Gastrocnemius medialis (tissue), 4 donors: Measurements from ENCODE around the gene DDOST. TPM values are rescaled to one million over a fixed set of nuclear protein-coding genes. Genes with fewer than 3 reads are reported as not detected.

Experiments used
- ATAC-seq, 2 donors: fragments of 150-250 bp; one replicate each; pipeline ENCODE4 v1.9.1; 2016
- DNase-seq, 2 donors: peaks; one replicate each; pipeline ENCODE4 v3.0.0-alpha.2; 2019
- H3K27ac ChIP-seq, 4 donors: fragments of 200-600 bp; sonication (generic); 1 replicate in 1 of 4; 2 replicates in 3 of 4; pipeline ENCODE4 v1.5.1; 2016 to 2018; ENCODE audit warnings: mild to moderate bottlenecking in 2 of 4, moderate library complexity in 1 of 4
- H3K27me3 ChIP-seq, 3 donors: fragments of 200-600 bp; sonication (generic) in 2 of 3; 1 replicate in 1 of 3; 2 replicates in 2 of 3; pipeline versions ENCODE4 v1.5.1 to v1.6.0; 2016 to 2019; ENCODE audit warnings: mild to moderate bottlenecking in 1 of 3, moderate library complexity in 1 of 3
- H3K36me3 ChIP-seq, 2 donors: fragments of 200-600 bp; sonication (generic) in 1 of 2; one replicate each; pipeline ENCODE4 v1.5.1; 2017 to 2018
- H3K4me1 ChIP-seq, 2 donors: fragments of 200-600 bp; sonication (generic) in 1 of 2; one replicate each; pipeline ENCODE4 v1.5.1; 2016 to 2017; ENCODE audit warnings: mild to moderate bottlenecking in 2 of 2
- H3K4me3 ChIP-seq, 4 donors: fragments of 200-600 bp; sonication (generic) in 3 of 4; 1 replicate in 1 of 4; 2 replicates in 3 of 4; pipeline ENCODE4 v1.5.1; 2016 to 2019; ENCODE audit warnings: mild to moderate bottlenecking in 2 of 4
- H3K9me3 ChIP-seq, 3 donors: fragments of 200-600 bp; sonication (generic) in 2 of 3; 1 replicate in 1 of 3; 2 replicates in 2 of 3; pipeline ENCODE4 v1.5.1; 2016 to 2019
- CTCF ChIP-seq, 5 experiments: fragments of 450-650 bp in 3 of 5; fragments of 200-600 bp in 2 of 5; sonication (generic) in 2 of 5; IDR thresholded peaks in 4 of 5; conservative IDR thresholded peaks in 1 of 5; 1 replicate in 4 of 5; 2 replicates in 1 of 5; pipeline ENCODE4 v1.5.1; 2016 to 2019; ENCODE audit warnings: antibody characterized with exemption in 5 of 5, mild to moderate bottlenecking in 3 of 5, moderate library complexity in 3 of 5
- POLR2A ChIP-seq, 2 donors: fragments of 450-650 bp; IDR thresholded peaks; one replicate each; pipeline ENCODE4 v1.6.1; 2017; ENCODE audit warnings: antibody characterized with exemption in 2 of 2, mild to moderate bottlenecking in 2 of 2, moderate library complexity in 2 of 2
- in situ Hi-C, 4 donors: fragments of 200-750 bp; cut with MboI; loops; one replicate each; pipeline versions ENCODE4 v1.15.0 to v1.8.0; 2017; ENCODE audit warnings: low sequenced_read_pairs in 4 of 4
- intact Hi-C: fragments of 100-400 bp; cut with DNase I; formaldehyde crosslinking; loops from one replicate; pipeline ENCODE4 v1.15.1; 2023; ENCODE audit warnings: low total_unique reads
- total RNA-seq, 4 donors: library from RNA; depleted of rRNA; stranded (reverse); fragments of >200 nt; gene quantifications; one replicate each; pipeline versions ENCODE4 v1.1.0 to v1.2.3, GENCODE V29; 2016

Gene DDOST
- total RNA-seq, 4 donors from 2014 or later: 63.0 to 110 (median 99.8) TPM

DNA sequence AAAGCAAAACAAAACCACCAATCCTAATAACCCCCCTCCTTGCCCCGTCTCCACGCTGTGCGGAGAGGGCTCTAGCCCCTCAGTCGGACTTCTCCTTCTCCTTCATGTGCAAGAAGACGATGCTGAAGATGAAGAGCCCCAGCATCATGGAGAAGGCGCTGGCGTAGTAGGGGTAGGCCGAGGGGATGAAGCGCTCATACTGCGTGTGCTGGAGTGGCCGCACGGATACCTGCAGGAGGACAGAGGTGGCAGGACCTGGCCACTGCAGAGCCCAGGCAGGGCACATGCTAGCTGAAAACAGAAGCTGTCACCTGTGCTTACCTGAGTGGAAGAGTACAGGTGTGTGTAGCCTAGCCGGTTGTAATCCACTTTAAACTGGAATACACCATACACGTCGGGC lies 8.9 kb downstream of the DDOST start:
- Histone ChIP-seq H3K4me1 (peaks cover 0 to 4% of the 10 kb centered on the region in 2 donors), H3K27me3 (no peaks in the 10 kb centered on the region), H3K4me3 (no peak overlapping the region), H3K9me3 (no peaks in the 10 kb centered on the region), H3K36me3 (peaks cover 0 to 93% of the 10 kb centered on the region in 2 donors), H3K27ac (no peak overlapping the region)
- no peak for TF ChIP-seq CTCF (IDR thresholded peaks at IDR 0.05 in 4 of 5, conservative IDR thresholded peaks at IDR 0.05 in 1 of 5)
- ATAC-seq (no peak), DNase-seq (no peak)
- intact Hi-C loops (no loop called here), in situ Hi-C loops (no loop called here)

- in situ Hi-C loops: no loop called here
- no peak overlapping the region for H3K4me3 ChIP-seq
- H3K27ac ChIP-seq: no peak overlapping the region
- H3K36me3 ChIP-seq: peaks cover 0 to 84% of the 10 kb centered on the region in 2 donors
- ATAC-seq (no peak), DNase-seq (no peak)
- no peaks in the 10 kb centered on the region for H3K9me3 ChIP-seq
- H3K27me3 ChIP-seq: no peaks in the 10 kb centered on the region
- no peaks in the 10 kb centered on the region for H3K4me1 ChIP-seq
- intact Hi-C loops: no loop called here
- TF ChIP-seq POLR2A (IDR thresholded peaks at IDR 0.05): no peak
- TF ChIP-seq CTCF (IDR thresholded peaks at IDR 0.05 in 4 of 5, conservative IDR thresholded peaks at IDR 0.05 in 1 of 5): no peak
Observed at GRCh38 chr1:20648946-20649345, 12.2 kb downstream of the DDOST start.

DNA sequence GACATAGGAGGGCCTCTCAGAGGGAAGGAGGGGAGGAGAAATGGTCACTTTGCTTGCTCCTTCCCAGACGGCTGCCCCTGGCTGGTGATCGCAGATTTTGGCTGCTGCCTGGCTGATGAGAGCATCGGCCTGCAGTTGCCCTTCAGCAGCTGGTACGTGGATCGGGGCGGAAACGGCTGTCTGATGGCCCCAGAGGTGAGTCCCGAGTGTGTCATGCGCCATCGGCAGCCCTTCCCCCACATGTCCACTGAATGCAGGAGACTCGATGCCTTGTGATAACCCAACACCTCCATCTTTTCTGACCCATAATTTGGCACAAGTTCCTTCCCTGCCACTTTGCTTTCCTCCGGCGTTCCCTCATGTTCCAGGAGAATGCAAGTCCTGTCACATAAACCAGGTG lies 12.7 kb downstream of the DDOST start:
- Histone ChIP-seq H3K4me3 (no peak overlapping the region), H3K9me3 (no peaks in the 10 kb centered on the region), H3K27ac (no peak overlapping the region), H3K36me3 (peaks cover 0 to 84% of the 10 kb centered on the region in 2 donors), H3K4me1 (no peaks in the 10 kb centered on the region), H3K27me3 (no peaks in the 10 kb centered on the region)
- DNase-seq: no peak
- ATAC-seq: no peak
- in situ Hi-C loops (no loop called here), intact Hi-C loops (no loop called here)
- no peak for TF ChIP-seq CTCF (IDR thresholded peaks at IDR 0.05 in 4 of 5, conservative IDR thresholded peaks at IDR 0.05 in 1 of 5)
- no peak for TF ChIP-seq POLR2A (IDR thresholded peaks at IDR 0.05)

DNA sequence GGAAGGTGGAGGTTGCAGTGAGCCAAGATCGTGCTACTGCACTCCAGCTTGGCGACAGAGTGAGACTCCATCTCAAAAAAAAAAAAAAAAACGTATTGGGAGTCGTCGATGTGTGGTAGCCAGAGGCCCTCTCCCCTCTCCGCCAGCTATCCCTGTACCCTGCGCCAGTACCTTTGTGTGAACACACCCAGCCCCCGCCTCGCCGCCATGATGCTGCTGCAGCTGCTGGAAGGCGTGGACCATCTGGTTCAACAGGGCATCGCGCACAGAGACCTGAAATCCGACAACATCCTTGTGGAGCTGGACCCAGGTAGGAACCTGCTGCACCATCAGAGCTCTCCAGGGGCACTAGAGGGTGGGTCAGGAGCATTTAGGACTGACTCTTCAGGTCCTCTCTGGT lies 15.8 kb downstream of the DDOST start:
- Histone ChIP-seq H3K36me3 (peaks cover 0 to 85% of the 10 kb centered on the region in 2 donors), H3K9me3 (no peaks in the 10 kb centered on the region)
- in situ Hi-C loops: no loop called here

More for the DNA sequence above, 15.8 kb downstream of the DDOST start:
- Histone ChIP-seq H3K27ac (no peak overlapping the region), H3K4me3 (no peak overlapping the region), H3K4me1 (no peaks in the 10 kb centered on the region), H3K27me3 (no peaks in the 10 kb centered on the region)
- no peak for ATAC-seq
- intact Hi-C loops: no loop called here
- TF ChIP-seq POLR2A (IDR thresholded peaks at IDR 0.05): no peak
- no peak for TF ChIP-seq CTCF (IDR thresholded peaks at IDR 0.05 in 4 of 5, conservative IDR thresholded peaks at IDR 0.05 in 1 of 5)
- no peak for DNase-seq
